MM.1S (cell line): ENCODE measurements around the gene KLHL42.

Experiments used
- DNase-seq: peaks from one replicate; pipeline ENCODE4 v3.0.0-alpha.2; 2015
- H2AFZ ChIP-seq: fragments of 300-600 bp; sonication (generic); 2 replicates; pipeline ENCODE4 v1.6.0; 2016; ENCODE audit warnings: antibody characterized with exemption, low read length
- H3F3A ChIP-seq: fragments of 300-600 bp; sonication (generic); 2 replicates; pipeline ENCODE4 v1.6.1; 2016; ENCODE audit warnings: mild to moderate bottlenecking, antibody characterized with exemption, low read length, moderate library complexity, mixed read lengths; ENCODE audit not compliant: insufficient read depth
- H3K27ac ChIP-seq: fragments of 300-600 bp; sonication (generic); 2 replicates; pipeline ENCODE4 v1.5.1; 2016; ENCODE audit warnings: mild to moderate bottlenecking, low read length
- H3K27me3 ChIP-seq: fragments of 300-600 bp; sonication (generic); replicated peaks from 2 replicates; pipeline ENCODE4 v1.6.0; 2016; ENCODE audit warnings: low read length; ENCODE audit not compliant: insufficient read depth
- H3K36me3 ChIP-seq: fragments of 300-600 bp; sonication (generic); replicated peaks from 2 replicates; pipeline ENCODE4 v1.6.1; 2016; ENCODE audit warnings: mild to moderate bottlenecking, low read length, mixed read lengths; ENCODE audit not compliant: insufficient read depth
- H3K4me1 ChIP-seq: fragments of 300-600 bp; sonication (generic); 2 replicates; pipeline ENCODE4 v1.6.1; 2016; ENCODE audit warnings: low read length, mixed read lengths
- H3K4me2 ChIP-seq: fragments of 300-600 bp; sonication (generic); 2 replicates; pipeline ENCODE4 v1.6.0; 2016; ENCODE audit warnings: low read depth, low read length
- H3K4me3 ChIP-seq: fragments of 300-600 bp; sonication (generic); 2 replicates; pipeline ENCODE4 v1.5.1; 2016; ENCODE audit warnings: low read length, mixed read lengths
- H3K79me2 ChIP-seq: fragments of 300-600 bp; sonication (generic); 2 replicates; pipeline ENCODE4 v1.6.1; 2016; ENCODE audit warnings: mixed run types, low read length, mixed read lengths
- H3K9ac ChIP-seq: fragments of 300-600 bp; sonication (generic); 2 replicates; pipeline ENCODE4 v1.6.1; 2016; ENCODE audit warnings: low read length, mixed read lengths
- H3K9me2 ChIP-seq: fragments of 300-600 bp; sonication (generic); replicated peaks from 2 replicates; pipeline ENCODE4 v1.6.1; 2016; ENCODE audit warnings: mild to moderate bottlenecking, low read length, mixed read lengths; ENCODE audit not compliant: insufficient read depth
- H3K9me3 ChIP-seq: fragments of 300-600 bp; sonication (generic); replicated peaks from 2 replicates; pipeline ENCODE4 v1.6.1; 2016; ENCODE audit warnings: mild to moderate bottlenecking, low read length, mixed read lengths; ENCODE audit not compliant: insufficient read depth
- H4K20me1 ChIP-seq: fragments of 300-600 bp; sonication (generic); 2 replicates; pipeline ENCODE4 v1.6.1; 2016; ENCODE audit warnings: mild to moderate bottlenecking, low read length, moderate library complexity, mixed read lengths; ENCODE audit not compliant: insufficient read depth
- CTCF ChIP-seq: fragments of 300-600 bp; sonication (generic); IDR thresholded peaks from 2 replicates; pipeline ENCODE4 v1.5.1; 2016; ENCODE audit warnings: antibody characterized with exemption, low read length, mixed read lengths
- EZH2 ChIP-seq: fragments of 300-600 bp; sonication (generic); optimal IDR thresholded peaks from 2 replicates; pipeline ENCODE3; 2017; ENCODE audit warnings: low read depth, mild to moderate bottlenecking, antibody characterized with exemption, low read length, mixed read lengths
- EZH2phosphoT487 ChIP-seq: fragments of 300-600 bp; sonication (generic); IDR thresholded peaks from 2 replicates; pipeline ENCODE4 v1.6.1; 2018; ENCODE audit warnings: antibody characterized with exemption, low read length

KLHL42 gene

GRCh38 chr12:27756670-27757195, 23.3 kb upstream of the KLHL42 start:
- no peak overlapping the region for H3K4me3 ChIP-seq
- no peak overlapping the region for H3K27ac ChIP-seq
- TF ChIP-seq EZH2phosphoT487 (no peak), EZH2 (no peak), CTCF (no peak)
- DNase-seq: no peak
- no peak overlapping the region for H3K4me2 ChIP-seq
- no peaks in the 10 kb centered on the region for H3F3A ChIP-seq
- H3K4me1 ChIP-seq: no peaks in the 10 kb centered on the region
- H3K79me2 ChIP-seq: no peaks in the 10 kb centered on the region
- H3K9ac ChIP-seq: no peak overlapping the region
- no peaks in the 10 kb centered on the region for H3K27me3 ChIP-seq
- H3K9me2 ChIP-seq: no peaks in the 10 kb centered on the region
- H4K20me1 ChIP-seq: no peaks in the 10 kb centered on the region
- H3K36me3 ChIP-seq: 0 out of 2 replicates have a peak, but pooled peaks cover 6% of the 10 kb centered on the region
- H3K9me3 ChIP-seq: no peaks in the 10 kb centered on the region
- no peak overlapping the region for H2AFZ ChIP-seq

GRCh38 chr12:27762757-27763156, 17.3 kb upstream of the KLHL42 start:
- Histone ChIP-seq H3K79me2 (no peaks in the 10 kb centered on the region), H3K27me3 (no peaks in the 10 kb centered on the region), H3K9me3 (no peaks in the 10 kb centered on the region), H3K36me3 (no peaks in the 10 kb centered on the region), H3K4me3 (no peak overlapping the region), H2AFZ (no peak overlapping the region), H3F3A (peaks cover 12% of the 10 kb centered on the region; the same call in 1 of the 2 replicates), H3K9ac (no peak overlapping the region), H3K9me2 (no peaks in the 10 kb centered on the region), H3K4me1 (peaks cover 10% of the 10 kb centered on the region; the same call in 1 of the 2 replicates), H3K27ac (peak overlapping the region; percentile 21; the same call in 1 of the 2 replicates), H3K4me2 (no peak overlapping the region), H4K20me1 (no peaks in the 10 kb centered on the region)
- DNase-seq: peak; percentile 73
- TF ChIP-seq EZH2 (no peak), EZH2phosphoT487 (no peak), CTCF (no peak)

GRCh38 chr12:27766587-27766986, 13.4 kb upstream of the KLHL42 start:
- TF ChIP-seq EZH2: no peak
- no peak for TF ChIP-seq CTCF
- TF ChIP-seq EZH2phosphoT487: no peak
- H4K20me1 ChIP-seq: no peaks in the 10 kb centered on the region
- H3K79me2 ChIP-seq: no peaks in the 10 kb centered on the region
- DNase-seq: peak; percentile 17
- H3K27ac ChIP-seq: no peak overlapping the region
- no peaks in the 10 kb centered on the region for H3K27me3 ChIP-seq
- peaks cover 10% of the 10 kb centered on the region; the same call in 1 of the 2 replicates for H3K4me1 ChIP-seq
- H3F3A ChIP-seq: peaks cover 12% of the 10 kb centered on the region; the same call in 1 of the 2 replicates
- H3K4me2 ChIP-seq: no peak overlapping the region
- no peaks in the 10 kb centered on the region for H3K9me2 ChIP-seq
- no peaks in the 10 kb centered on the region for H3K9me3 ChIP-seq
- no peak overlapping the region for H3K4me3 ChIP-seq
- no peak overlapping the region for H2AFZ ChIP-seq
- no peaks in the 10 kb centered on the region for H3K36me3 ChIP-seq
- no peak overlapping the region for H3K9ac ChIP-seq
